Activated CD4-positive, alpha-beta T cell treated with anti-CD3 and anti-CD28 coated beads, Interleukin-2, amount 50 U/mL, for 48 hours (primary cell): ENCODE data around the gene MKRN3.
"Not testable (repeated sequence)": the region's sequence is repeated elsewhere in the genome, so short reads cannot be mapped to it uniquely, and the experiment has no call there.

Experiments
- DNase-seq, 2 experiments: peaks; one replicate each; pipeline ENCODE4 v3.0.0-alpha.2; 2020

Gene MKRN3

DNA sequence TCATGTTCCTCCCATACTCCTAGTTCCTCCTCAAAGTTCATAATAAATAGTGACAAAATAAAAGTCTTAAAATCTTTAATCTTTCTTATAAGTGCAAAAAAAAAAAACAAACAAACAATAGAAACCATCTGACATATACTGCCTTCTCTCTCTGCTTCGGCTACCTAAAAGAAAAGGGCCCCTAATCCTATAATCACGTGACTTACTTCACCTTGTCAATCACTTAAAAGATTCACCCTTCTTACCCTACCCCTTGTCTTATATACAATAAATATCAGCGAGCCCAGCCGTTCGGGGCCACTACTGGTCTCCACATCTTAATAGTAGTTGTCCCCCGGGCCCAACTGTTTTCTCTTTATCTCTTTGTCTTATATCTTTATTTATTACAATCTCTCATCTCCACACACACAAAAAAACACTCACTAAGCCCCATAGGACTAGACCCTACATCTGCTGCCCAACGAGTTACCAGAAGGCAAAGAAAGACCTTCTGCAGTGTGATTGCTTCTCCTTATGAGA, 28.8 kb downstream of the MKRN3 start:
- DNase-seq = no peak

GRCh38 chr15:23595368-23595767, 29.9 kb downstream of the MKRN3 start:
- no peak for DNase-seq

GRCh38 chr15:23596736-23597135, 31.3 kb downstream of the MKRN3 start:
- no peak for DNase-seq

DNA sequence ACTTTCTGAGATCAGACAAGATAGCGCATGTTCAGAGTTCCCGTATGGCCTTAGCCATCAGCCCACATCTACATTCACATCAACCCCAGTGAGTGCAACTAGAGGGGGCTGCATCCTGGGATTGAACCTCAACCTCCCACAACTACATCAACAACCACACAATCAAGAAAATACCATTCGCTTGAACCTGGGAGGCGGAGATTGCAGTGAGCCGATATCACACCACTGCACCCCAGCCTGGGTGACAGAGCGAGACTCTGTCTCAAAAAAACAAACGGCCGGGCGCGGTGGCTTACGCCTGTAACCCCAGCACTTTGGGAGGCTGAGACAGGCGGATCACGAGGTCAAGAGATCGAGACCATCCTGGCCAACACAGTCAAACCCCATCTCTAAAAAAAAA, 31.8 kb downstream of the MKRN3 start:
- DNase-seq = not testable (repeated sequence)

DNA sequence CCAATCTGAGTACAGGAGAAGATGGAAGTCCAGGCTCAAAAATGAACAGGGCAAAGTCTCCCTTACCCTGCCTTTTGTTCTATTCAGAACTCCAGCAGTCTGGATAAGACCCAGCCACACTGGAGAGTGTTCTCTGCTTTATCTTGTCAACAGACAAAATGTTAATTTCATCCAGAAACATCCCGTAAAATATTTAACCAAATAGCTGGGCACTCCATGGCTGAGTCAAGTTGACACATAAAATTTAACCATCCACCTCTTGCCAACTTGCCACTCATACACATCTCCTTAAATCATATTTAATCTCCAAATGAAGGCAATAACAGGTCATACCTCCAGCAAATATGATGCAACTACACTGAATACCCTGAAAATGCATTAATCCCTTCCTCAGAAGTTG, 33.6 kb downstream of the MKRN3 start:
- no peak for DNase-seq

DNA sequence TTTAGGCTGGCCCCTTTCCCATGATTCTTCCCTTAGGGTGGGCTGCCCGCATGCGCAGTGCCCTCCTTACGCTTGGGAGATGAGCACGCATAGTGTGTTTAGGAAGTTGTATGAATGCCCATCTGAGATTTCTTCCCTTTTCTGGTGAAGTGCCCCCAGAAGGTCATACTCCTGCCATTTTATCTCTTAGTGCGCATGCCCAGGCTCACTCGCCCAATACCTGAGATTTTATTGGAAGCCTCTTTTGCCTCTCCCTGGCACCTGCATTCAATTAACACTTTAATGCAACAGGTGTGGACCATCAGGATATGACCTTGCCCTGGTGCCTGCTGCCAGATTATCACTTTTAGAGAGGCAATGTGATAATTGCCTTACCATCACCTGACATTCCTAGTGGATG, 36.6 kb downstream of the MKRN3 start:
- DNase-seq = no peak

DNA sequence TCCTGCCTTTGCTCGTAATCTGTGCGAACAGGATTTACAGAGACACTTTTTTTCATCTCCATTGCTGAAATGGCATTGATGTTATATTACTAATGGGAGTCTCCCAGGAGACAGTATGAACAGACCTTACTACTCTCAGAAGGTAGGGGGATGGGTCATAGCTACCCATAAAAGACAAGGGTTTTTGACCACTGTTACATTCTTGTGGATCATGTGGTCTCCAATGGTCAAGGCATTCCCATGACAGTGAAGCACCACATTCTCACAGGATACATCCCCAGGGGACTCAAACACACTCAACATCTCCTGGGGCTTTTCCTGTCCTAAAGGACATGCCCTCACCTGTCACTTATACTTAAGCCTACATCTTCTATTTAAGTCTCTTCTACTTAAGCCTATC, 40.8 kb downstream of the MKRN3 start:
- DNase-seq = no peak

DNA sequence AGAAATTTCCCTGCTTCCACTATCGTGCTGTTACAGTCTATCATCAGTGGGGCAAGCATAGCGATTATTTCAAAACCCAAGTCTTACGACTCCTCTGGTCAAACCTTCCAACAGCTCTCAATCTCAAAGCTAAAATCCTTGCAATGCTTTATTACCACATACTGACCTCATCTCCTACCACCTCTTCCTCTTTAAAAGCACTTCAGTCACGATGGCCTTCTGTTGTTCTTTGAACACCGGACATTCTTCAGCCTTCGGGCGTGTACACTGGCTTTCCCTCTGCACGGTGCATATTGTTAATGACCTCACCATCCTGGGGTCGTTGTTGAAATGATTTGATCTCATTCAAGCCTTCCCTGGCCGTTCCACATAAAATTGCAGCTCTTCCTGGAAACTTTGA, 51.1 kb downstream of the MKRN3 start:
- DNase-seq = no peak
